HEK293 (cell line): ENCODE measurements around the gene ICAM3.

Experiments used
- CTCF ChIA-PET: fragments of 350-600 bp; formaldehyde crosslinking; extraction: SDS; loops from one replicate; lab custom pipeline; 2021; ENCODE audit warnings: antibody characterized with exemption; lab: Yijun Ruan, JAX
- POLR2A ChIA-PET: fragments of 300-600 bp; formaldehyde crosslinking; extraction: SDS; loops from one replicate; lab custom pipeline; 2020; ENCODE audit warnings: antibody characterized with exemption, inconsistent platforms; lab: Yijun Ruan, JAX
- H3K27ac ChIP-seq: fragments of 200-500 bp; sonication (Bioruptor generic); 2 replicates; pipeline ENCODE4 v1.5.1; 2014; ENCODE audit warnings: low read depth, low read length, control low read depth, inconsistent platforms; ENCODE audit errors: extremely low read depth
- H3K36me3 ChIP-seq, 2 experiments: fragments of 200-500 bp in 1 of 2; sonication (Bioruptor generic) in 1 of 2; 1 replicate in 1 of 2; 2 replicates in 1 of 2; pipeline ENCODE4 v1.5.1; 2014 to 2017; ENCODE audit warnings: inconsistent platforms in 2 of 2, low read length in 2 of 2; ENCODE audit not compliant: control insufficient read depth in 2 of 2, insufficient read depth in 1 of 2
- H3K4me1 ChIP-seq: fragments of 200-500 bp; sonication (Bioruptor generic); 2 replicates; pipeline ENCODE4 v1.5.1; 2014; ENCODE audit warnings: mild to moderate bottlenecking, low read length, inconsistent platforms; ENCODE audit not compliant: control insufficient read depth, insufficient read depth
- H3K4me3 ChIP-seq: 2 replicates; pipeline ENCODE4 v1.5.1; 2011; ENCODE audit warnings: low read depth, mild to moderate bottlenecking, control low read depth, low read length, moderate library complexity
- H3K9me3 ChIP-seq: fragments of 200-500 bp; sonication (Bioruptor generic); 2 replicates; pipeline ENCODE4 v1.5.1; 2014; ENCODE audit warnings: low read depth, low read length, inconsistent platforms; ENCODE audit not compliant: control insufficient read depth, insufficient read depth
- KLF10 ChIP-seq: fragments of 450-650 bp; IDR thresholded peaks from 2 replicates; pipeline ENCODE4 v1.5.1; 2018; ENCODE audit warnings: missing biosample characterization, mild to moderate bottlenecking, missing genetic modification characterization
- KLF8 ChIP-seq: fragments of 450-650 bp; formaldehyde crosslinking; IDR thresholded peaks from 2 replicates; pipeline ENCODE4 v1.5.1; 2016; ENCODE audit warnings: missing biosample characterization, missing genetic modification characterization
- OSR2 ChIP-seq: fragments of 450-650 bp; formaldehyde crosslinking; IDR thresholded peaks from 2 replicates; pipeline ENCODE4 v1.5.1; 2016; ENCODE audit warnings: missing biosample characterization, missing genetic modification characterization
- SP2 ChIP-seq: fragments of 450-650 bp; formaldehyde crosslinking; IDR thresholded peaks from 2 replicates; pipeline ENCODE4 v1.5.1; 2016; ENCODE audit warnings: missing biosample characterization, missing genetic modification characterization
- ZBTB20 ChIP-seq: fragments of 450-650 bp; formaldehyde crosslinking; IDR thresholded peaks from 2 replicates; pipeline ENCODE4 v1.5.1; 2016; ENCODE audit warnings: missing biosample characterization, missing genetic modification characterization
- ZNF266 ChIP-seq: fragments of 450-650 bp; formaldehyde crosslinking; IDR thresholded peaks from 2 replicates; pipeline ENCODE4 v1.5.1; 2016; ENCODE audit warnings: missing biosample characterization, missing genetic modification characterization, low read depth
- ZNF280C ChIP-seq: fragments of 450-650 bp; formaldehyde crosslinking; IDR thresholded peaks from 2 replicates; pipeline ENCODE4 v1.5.1; 2016; ENCODE audit warnings: missing biosample characterization, missing genetic modification characterization
- ZNF335 ChIP-seq: fragments of 450-650 bp; formaldehyde crosslinking; conservative IDR thresholded peaks from 2 replicates; pipeline ENCODE4 v1.5.1; 2016; ENCODE audit warnings: missing biosample characterization, missing genetic modification characterization
- ZNF398 ChIP-seq: fragments of 450-650 bp; formaldehyde crosslinking; IDR thresholded peaks from 2 replicates; pipeline ENCODE4 v1.5.1; 2017; ENCODE audit warnings: missing biosample characterization, missing genetic modification characterization
- ZNF416 ChIP-seq: fragments of 450-650 bp; formaldehyde crosslinking; IDR thresholded peaks from 2 replicates; pipeline ENCODE4 v1.5.1; 2016; ENCODE audit warnings: missing biosample characterization, missing genetic modification characterization
- ZNF501 ChIP-seq: fragments of 450-650 bp; formaldehyde crosslinking; IDR thresholded peaks from 2 replicates; pipeline ENCODE4 v1.5.1; 2016; ENCODE audit warnings: missing biosample characterization, missing genetic modification characterization
- ZNF521 ChIP-seq: fragments of 450-650 bp; formaldehyde crosslinking; IDR thresholded peaks from 2 replicates; pipeline ENCODE4 v1.5.1; 2017; ENCODE audit warnings: missing biosample characterization, mild to moderate bottlenecking, missing genetic modification characterization
- ZNF558 ChIP-seq: fragments of 450-650 bp; formaldehyde crosslinking; IDR thresholded peaks from 2 replicates; pipeline ENCODE4 v1.5.1; 2016; ENCODE audit warnings: missing biosample characterization, missing genetic modification characterization
- TF ChIP-seq, protein P1 (sequence below): IDR thresholded peaks from 2 replicates; pipeline ENCODE4 v1.6.1; 2011; ENCODE audit warnings: mild to moderate bottlenecking, low read depth, low read length, borderline replicate concordance

Gene ICAM3

DNA sequence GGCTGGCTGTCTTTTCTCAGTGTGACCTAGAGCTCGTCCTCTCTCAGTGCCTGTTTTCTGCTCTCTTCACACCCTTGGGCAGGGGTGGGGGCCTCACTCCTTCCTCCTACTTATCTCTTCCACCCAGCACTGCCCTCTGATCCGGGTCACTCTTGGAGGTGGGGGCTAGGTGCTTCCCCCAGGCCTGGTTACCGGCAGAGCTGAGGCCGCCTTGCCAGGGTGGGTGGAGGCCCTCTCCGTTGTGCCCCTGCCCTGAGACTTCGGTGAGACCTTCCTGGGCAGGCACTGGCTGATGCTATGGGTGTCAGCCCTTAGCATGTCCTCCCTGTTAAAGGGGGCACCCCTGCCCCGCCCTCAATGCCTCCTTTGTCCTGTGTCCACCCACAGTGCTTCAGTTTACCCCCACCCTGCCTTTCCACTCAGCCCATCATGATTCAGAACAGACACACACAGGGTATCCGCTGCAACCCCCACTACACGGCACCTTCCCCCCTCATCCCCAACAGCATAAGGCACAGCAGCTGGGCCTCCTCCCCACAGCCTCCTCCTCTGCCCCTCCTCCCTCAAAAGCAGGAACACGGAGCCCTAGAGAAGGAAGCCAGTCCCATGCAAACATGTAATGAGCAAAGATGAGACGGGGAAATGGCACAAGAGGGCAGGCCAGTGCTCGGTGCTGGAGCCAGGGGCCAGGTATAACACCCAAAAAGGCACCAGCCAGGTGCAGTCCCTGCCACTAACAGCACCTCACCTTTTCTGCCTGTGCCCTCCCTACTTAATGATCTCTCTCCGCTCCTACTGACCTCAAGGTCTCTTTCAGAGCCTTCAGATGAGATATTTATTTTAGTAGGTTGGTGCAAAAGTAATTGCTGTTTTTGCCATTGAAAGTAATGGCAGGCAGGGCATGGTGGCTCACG lies 39.6 kb downstream of the ICAM3 start (continued):
- TF ChIP-seq, protein P1, sequence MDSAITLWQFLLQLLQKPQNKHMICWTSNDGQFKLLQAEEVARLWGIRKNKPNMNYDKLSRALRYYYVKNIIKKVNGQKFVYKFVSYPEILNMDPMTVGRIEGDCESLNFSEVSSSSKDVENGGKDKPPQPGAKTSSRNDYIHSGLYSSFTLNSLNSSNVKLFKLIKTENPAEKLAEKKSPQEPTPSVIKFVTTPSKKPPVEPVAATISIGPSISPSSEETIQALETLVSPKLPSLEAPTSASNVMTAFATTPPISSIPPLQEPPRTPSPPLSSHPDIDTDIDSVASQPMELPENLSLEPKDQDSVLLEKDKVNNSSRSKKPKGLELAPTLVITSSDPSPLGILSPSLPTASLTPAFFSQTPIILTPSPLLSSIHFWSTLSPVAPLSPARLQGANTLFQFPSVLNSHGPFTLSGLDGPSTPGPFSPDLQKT = no peak
- TF ChIP-seq ZNF558 (tag by site-specific recombination) (no peak), ZNF266 (tag by site-specific recombination) (no peak), KLF10 (tag by site-specific recombination) (no peak), ZNF335 (tag by site-specific recombination) (peak; percentile 90), ZNF521 (tag by site-specific recombination) (no peak), ZNF398 (peak; percentile 76), ZBTB20 (tag by site-specific recombination) (peak; percentile 46; the same call in 1 of the 2 replicates), ZNF280C (no peak), SP2 (tag by site-specific recombination) (no peak), OSR2 (tag by site-specific recombination) (no peak)

DNA sequence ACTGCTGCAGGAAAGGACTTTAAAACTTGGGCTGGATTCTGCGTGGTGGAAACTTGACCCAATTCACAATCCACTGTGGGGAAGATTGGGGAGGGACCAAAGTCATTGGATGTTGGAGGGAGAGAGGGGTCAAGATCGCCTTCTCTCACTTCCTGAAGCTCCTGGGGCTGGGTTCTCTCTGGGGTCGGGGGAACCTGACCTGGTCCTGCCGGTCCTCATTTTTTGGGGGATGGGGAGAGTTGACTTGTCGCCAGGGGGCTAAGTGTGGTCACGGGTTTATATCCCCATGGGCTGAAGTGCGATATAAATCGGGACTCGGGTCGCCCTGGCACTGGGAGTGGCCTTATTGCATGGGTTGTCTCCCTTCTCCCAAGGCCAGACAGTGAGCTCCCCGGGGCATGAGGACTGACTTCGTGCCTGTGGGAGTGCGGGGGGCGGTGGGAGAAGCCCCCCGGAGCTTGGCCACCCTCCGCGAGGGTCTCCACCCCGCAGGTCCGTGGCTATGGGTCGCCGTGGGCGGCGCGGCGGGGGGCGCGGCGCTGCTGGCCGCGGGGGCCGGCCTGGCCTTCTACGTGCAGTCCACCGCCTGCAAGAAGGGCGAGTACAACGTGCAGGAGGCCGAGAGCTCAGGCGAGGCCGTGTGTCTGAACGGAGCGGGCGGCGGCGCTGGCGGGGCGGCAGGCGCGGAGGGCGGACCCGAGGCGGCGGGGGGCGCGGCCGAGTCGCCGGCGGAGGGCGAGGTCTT lies 43.4 kb downstream of the ICAM3 start:
- H3K4me1 ChIP-seq = peaks cover 4% of the 10 kb centered on the region; the same call in 1 of the 2 replicates
- TF ChIP-seq ZNF416 (tag by site-specific recombination) = no peak
- 0 out of 2 replicates have a peak, but pooled peaks have one; percentile 5 for TF ChIP-seq KLF8 (tag by site-specific recombination)
- TF ChIP-seq ZNF501 (tag by site-specific recombination) = no peak
- peaks cover 0 to 5% of the 10 kb centered on the region in 2 experiments; a peak in 1 of 3 replicates for H3K36me3 ChIP-seq
- H3K4me3 ChIP-seq = no peak overlapping the region
- no peak overlapping the region for H3K27ac ChIP-seq
- ChIA-PET POLR2A (interaction anchor here (0.5 kb wide), 1 partner anchor 9 kb away, joined by 9 read pairs; no protein-coding TSS in a partner anchor), CTCF (interaction anchor here (0.6 to 0.7 kb wide), 3 partner anchors 36 to 790 kb away, joined by 3 to 6 read pairs (median 4); partner anchors contain the start of gene RAVER1)
- H3K9me3 ChIP-seq = no peaks in the 10 kb centered on the region

DNA sequence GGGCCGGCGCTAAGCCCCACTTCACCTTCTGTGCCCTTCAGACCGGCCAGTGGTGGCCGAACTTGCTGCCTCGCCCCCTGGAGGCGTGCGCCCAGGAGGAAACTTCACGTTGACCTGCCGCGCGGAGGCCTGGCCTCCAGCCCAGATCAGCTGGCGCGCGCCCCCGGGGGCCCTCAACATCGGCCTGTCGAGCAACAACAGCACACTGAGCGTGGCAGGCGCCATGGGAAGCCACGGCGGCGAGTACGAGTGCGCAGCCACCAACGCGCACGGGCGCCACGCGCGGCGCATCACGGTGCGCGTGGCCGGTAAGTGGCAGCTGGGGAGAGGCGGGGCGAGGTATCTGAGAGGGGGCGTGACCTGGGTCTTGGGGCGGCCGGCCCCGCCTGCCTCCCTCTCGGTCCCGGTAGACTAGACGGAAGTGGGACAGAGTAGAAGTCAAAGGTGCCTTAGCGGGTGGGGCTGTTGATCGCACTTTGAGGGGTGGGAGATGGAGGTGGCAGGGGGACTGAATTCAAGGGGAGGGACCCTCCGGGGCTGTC lies 44.0 kb downstream of the ICAM3 start:
- CTCF ChIA-PET = interaction anchor here (0.6 to 0.7 kb wide), 3 partner anchors 35 to 791 kb away, joined by 3 to 6 read pairs (median 4); partner anchors contain the start of gene RAVER1
- H3K9me3 ChIP-seq = no peaks in the 10 kb centered on the region
- 0 out of 2 replicates have a peak, but pooled peaks have one; percentile 20 for TF ChIP-seq KLF8 (tag by site-specific recombination)
- no peak for TF ChIP-seq ZNF501 (tag by site-specific recombination)
- peaks cover 0 to 5% of the 10 kb centered on the region in 2 experiments; a peak in 1 of 3 replicates for H3K36me3 ChIP-seq
- H3K4me1 ChIP-seq = peaks cover 4% of the 10 kb centered on the region; the same call in 1 of the 2 replicates
- POLR2A ChIA-PET = no interaction called here
- no peak overlapping the region for H3K27ac ChIP-seq
- no peak overlapping the region for H3K4me3 ChIP-seq
